Memory B cell (primary cell): ENCODE results near the gene UBE2U.

Experiments used
- ATAC-seq: fragments of 150-1000 bp; cut with Tn5 transposase; 2 replicates; pipeline ENCODE4 v1.10.0; 2021; ENCODE audit warnings: low read depth, mild to moderate bottlenecking, moderate library complexity
- DNase-seq, 2 donors: peaks; one replicate each; pipeline ENCODE4 v3.0.0; 2022; ENCODE audit warnings: low spot score in 2 of 2
- H3K27ac Mint-ChIP-seq: one replicate; pipeline ENCODE4 v1.8.0; 2022; ENCODE audit warnings: mild to moderate bottlenecking, moderate library complexity, mixed read lengths
- H3K27me3 Mint-ChIP-seq: one replicate; pipeline ENCODE4 v1.8.0; 2022; ENCODE audit warnings: mixed read lengths
- H3K36me3 Mint-ChIP-seq: one replicate; pipeline ENCODE4 v1.8.0; 2022; ENCODE audit warnings: mild to moderate bottlenecking, mixed read lengths
- H3K4me1 Mint-ChIP-seq: one replicate; pipeline ENCODE4 v1.8.0; 2022; ENCODE audit warnings: mixed read lengths
- H3K4me3 Mint-ChIP-seq: one replicate; pipeline ENCODE4 v1.8.0; 2022; ENCODE audit warnings: mild to moderate bottlenecking, moderate library complexity, mixed read lengths
- H3K9me3 Mint-ChIP-seq: one replicate; pipeline ENCODE4 v1.8.0; 2022; ENCODE audit warnings: mixed read lengths

Gene UBE2U

GRCh38 chr1:64302971-64303370 is 99.5 kb downstream of the UBE2U start:
- no peak overlapping the region for H3K4me3 Mint-ChIP-seq
- no peak for ATAC-seq
- no peak for DNase-seq
- no peak overlapping the region for H3K27ac Mint-ChIP-seq
- no peaks in the 10 kb centered on the region for H3K36me3 Mint-ChIP-seq
- no peaks in the 10 kb centered on the region for H3K4me1 Mint-ChIP-seq
- no peaks in the 10 kb centered on the region for H3K9me3 Mint-ChIP-seq
- H3K27me3 Mint-ChIP-seq: no peaks in the 10 kb centered on the region

- Mint-ChIP-seq H3K27me3 (no peaks in the 10 kb centered on the region), H3K36me3 (no peaks in the 10 kb centered on the region), H3K4me1 (no peaks in the 10 kb centered on the region), H3K27ac (no peak overlapping the region), H3K4me3 (no peak overlapping the region), H3K9me3 (no peaks in the 10 kb centered on the region)
- no peak for ATAC-seq
- no peak for DNase-seq
These were observed 101.4 kb downstream of the UBE2U start for GRCh38 chr1:64304823-64305222.

DNA sequence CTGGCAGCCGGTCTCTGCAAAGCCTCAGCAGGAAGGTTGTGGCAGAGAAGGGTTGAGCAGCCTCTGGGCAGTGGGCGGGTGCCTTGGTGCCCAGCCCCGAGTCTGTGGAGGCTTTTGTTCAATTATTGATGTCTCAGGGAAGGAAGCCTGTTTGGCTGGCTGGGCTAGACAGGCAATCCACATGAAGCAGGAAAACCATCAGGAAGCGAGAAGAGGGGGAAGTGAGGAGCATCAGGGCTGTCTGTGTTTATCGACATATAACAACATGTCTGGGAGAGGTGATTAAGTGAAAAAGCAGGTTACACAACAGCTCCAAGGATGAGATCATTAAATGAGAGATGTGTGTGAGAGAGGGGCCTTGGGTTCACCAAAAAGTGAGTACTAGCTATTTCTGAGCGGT is 105.4 kb downstream of the UBE2U start:
- no peaks in the 10 kb centered on the region for H3K36me3 Mint-ChIP-seq
- no peak for ATAC-seq
- H3K4me3 Mint-ChIP-seq: no peak overlapping the region
- no peaks in the 10 kb centered on the region for H3K27me3 Mint-ChIP-seq
- no peak for DNase-seq
- H3K27ac Mint-ChIP-seq: no peak overlapping the region
- H3K9me3 Mint-ChIP-seq: no peaks in the 10 kb centered on the region
- H3K4me1 Mint-ChIP-seq: no peaks in the 10 kb centered on the region

DNA sequence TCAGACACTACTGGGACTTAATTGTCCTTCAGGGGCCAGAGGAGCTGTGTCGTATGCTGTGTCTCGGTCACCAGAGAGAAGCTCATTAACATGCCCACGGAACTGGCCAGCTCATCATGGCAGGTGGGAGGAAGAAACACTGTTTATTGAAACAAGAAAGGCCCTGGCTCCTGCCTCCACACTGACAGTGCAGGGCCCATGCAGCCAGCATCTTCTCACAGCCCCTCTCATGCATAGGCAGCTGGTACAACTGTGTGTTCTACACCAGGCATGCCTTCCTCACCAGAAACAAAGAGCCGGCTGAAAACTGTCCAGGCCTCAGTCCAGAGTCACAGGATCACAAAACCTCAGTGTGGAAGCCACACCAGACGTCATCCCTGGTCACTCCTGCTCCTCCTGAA is 106.0 kb downstream of the UBE2U start:
- ATAC-seq (no peak), DNase-seq (no peak)
- Mint-ChIP-seq H3K27me3 (no peaks in the 10 kb centered on the region), H3K27ac (no peak overlapping the region), H3K36me3 (no peaks in the 10 kb centered on the region), H3K4me1 (no peaks in the 10 kb centered on the region), H3K4me3 (no peak overlapping the region), H3K9me3 (no peaks in the 10 kb centered on the region)

DNA sequence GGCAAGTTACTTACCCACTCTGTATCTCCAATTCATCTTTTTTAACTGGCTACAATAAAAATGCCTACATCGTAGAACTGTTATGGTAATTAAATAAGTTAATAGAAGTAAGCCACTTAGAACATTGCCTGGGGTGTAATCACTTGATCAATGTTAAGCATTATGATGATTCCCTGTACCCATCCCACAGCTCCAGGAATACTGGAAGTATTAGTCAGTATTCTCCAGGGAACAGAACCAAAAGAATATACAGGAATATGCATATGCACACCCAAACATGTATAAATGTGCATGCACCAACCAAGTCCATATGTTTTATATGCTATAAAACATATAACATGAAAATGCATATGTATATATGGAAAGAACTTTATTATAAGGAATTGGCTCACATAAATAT is 107.3 kb downstream of the UBE2U start:
- DNase-seq (no peak), ATAC-seq (no peak)
- H3K4me1 Mint-ChIP-seq: no peaks in the 10 kb centered on the region
- no peaks in the 10 kb centered on the region for H3K36me3 Mint-ChIP-seq
- no peak overlapping the region for H3K4me3 Mint-ChIP-seq
- no peaks in the 10 kb centered on the region for H3K9me3 Mint-ChIP-seq
- H3K27me3 Mint-ChIP-seq: no peaks in the 10 kb centered on the region
- H3K27ac Mint-ChIP-seq: no peak overlapping the region

DNA sequence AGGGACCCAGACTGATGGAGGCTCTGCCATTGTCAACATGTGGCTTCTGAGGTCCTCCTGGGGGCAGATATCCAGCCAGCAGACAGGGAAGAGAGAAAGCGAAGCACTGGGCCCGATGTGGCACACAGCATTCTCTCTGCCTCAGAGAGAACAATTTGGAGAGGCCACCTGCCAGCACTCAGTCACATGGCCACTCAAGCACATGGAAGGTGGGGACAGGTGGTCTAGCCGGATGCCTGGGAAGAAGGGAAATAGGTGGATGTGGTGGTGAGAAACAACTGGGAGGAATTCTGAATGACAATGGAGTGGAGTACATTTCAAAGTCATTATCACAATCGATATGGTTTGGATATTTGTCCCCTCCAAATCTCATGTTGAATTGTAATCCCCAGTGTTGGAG is 109.0 kb downstream of the UBE2U start:
- no peaks in the 10 kb centered on the region for H3K36me3 Mint-ChIP-seq
- ATAC-seq: no peak
- H3K4me3 Mint-ChIP-seq: no peak overlapping the region

DNA sequence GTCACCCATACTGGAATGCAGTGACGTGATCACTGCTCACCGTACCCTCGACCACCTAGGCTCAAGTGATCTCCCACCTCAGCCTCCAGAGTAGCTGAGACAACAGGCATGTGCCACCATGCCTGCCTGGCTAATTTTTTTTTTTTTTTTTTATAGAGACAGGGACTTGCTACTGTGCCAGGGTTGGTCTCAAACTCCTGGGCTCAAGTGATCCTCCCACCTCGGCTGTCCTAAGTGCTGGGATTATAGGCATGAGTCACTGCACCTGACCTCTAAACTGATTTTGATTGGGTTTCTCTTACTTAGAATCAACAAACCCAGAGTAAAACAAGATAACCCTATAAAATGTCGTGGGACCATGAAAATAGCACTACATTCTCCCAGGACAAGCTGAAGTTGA is 112.0 kb downstream of the UBE2U start:
- no peak for ATAC-seq
- H3K27me3 Mint-ChIP-seq: no peaks in the 10 kb centered on the region
- no peak overlapping the region for H3K27ac Mint-ChIP-seq
- DNase-seq: no peak
- no peaks in the 10 kb centered on the region for H3K36me3 Mint-ChIP-seq
- no peak overlapping the region for H3K4me3 Mint-ChIP-seq
- H3K4me1 Mint-ChIP-seq: no peaks in the 10 kb centered on the region
- no peaks in the 10 kb centered on the region for H3K9me3 Mint-ChIP-seq

More for the DNA sequence above, 109.0 kb downstream of the UBE2U start:
- H3K27me3 Mint-ChIP-seq: no peaks in the 10 kb centered on the region
- no peak for DNase-seq
- no peaks in the 10 kb centered on the region for H3K9me3 Mint-ChIP-seq
- no peaks in the 10 kb centered on the region for H3K4me1 Mint-ChIP-seq
- H3K27ac Mint-ChIP-seq: no peak overlapping the region
